LoVo (cell line): ENCODE data around the gene NTRK1.
A peak's percentile ranks its signal among the peaks of the same experiment; 100 is the strongest.

Source experiments
- DNase-seq: peaks from one replicate; pipeline ENCODE4 v3.0.0-alpha.2; 2016; ENCODE audit warnings: low spot score

The NTRK1 gene

GRCh38 chr1:156860628-156861423 is at the start of gene NTRK1:
Gene NTRK1 (plus strand): TSS chr1:156860865. CDS start chr1:156860935, 70 bp downstream.
- no peak for DNase-seq

GRCh38 chr1:156811168-156811567 is 49.5 kb upstream of the NTRK1 start:
- no peak for DNase-seq

GRCh38 chr1:156812293-156812990 is 48.2 kb upstream of the NTRK1 start:
- DNase-seq, result no peak

- no peak for DNase-seq
Observed at GRCh38 chr1:156813298-156813697, 47.4 kb upstream of the NTRK1 start.

- peak; percentile 77 for DNase-seq
Observed at GRCh38 chr1:156813750-156814570, 46.7 kb upstream of the NTRK1 start.

- no peak for DNase-seq
Observed at GRCh38 chr1:156814571-156815260, 45.9 kb upstream of the NTRK1 start.

GRCh38 chr1:156815307-156815826 is 45.3 kb upstream of the NTRK1 start:
- DNase-seq, result no peak

GRCh38 chr1:156815961-156816422 is 44.7 kb upstream of the NTRK1 start:
- DNase-seq, result no peak

- DNase-seq, result no peak
Observed at GRCh38 chr1:156816561-156817328, 43.9 kb upstream of the NTRK1 start, which contains the start of gene SH2D2A. Gene SH2D2A (minus strand): TSS chr1:156816848. CDS start chr1:156816708, 140 bp downstream.

GRCh38 chr1:156821801-156822200 is 38.9 kb upstream of the NTRK1 start:
- DNase-seq, result no peak

- DNase-seq, result no peak
Observed at GRCh38 chr1:156822680-156823079, 38.0 kb upstream of the NTRK1 start.

- DNase-seq, result no peak
Observed at GRCh38 chr1:156823210-156823790, 37.4 kb upstream of the NTRK1 start.

- DNase-seq, result no peak
Observed at GRCh38 chr1:156826630-156827029, 34.0 kb upstream of the NTRK1 start.

- DNase-seq, result no peak
Observed at GRCh38 chr1:156828400-156829124, 32.1 kb upstream of the NTRK1 start.

GRCh38 chr1:156832434-156832833 is 28.2 kb upstream of the NTRK1 start:
- no peak for DNase-seq

- DNase-seq, result no peak
Observed at GRCh38 chr1:156833603-156834002, 27.1 kb upstream of the NTRK1 start.

GRCh38 chr1:156834322-156834721 is 26.3 kb upstream of the NTRK1 start:
- no peak for DNase-seq

GRCh38 chr1:156836041-156836654 is 24.5 kb upstream of the NTRK1 start:
- no peak for DNase-seq

GRCh38 chr1:156836892-156837291 is 23.8 kb upstream of the NTRK1 start:
- DNase-seq, result no peak
